H1 (cell line): ENCODE measurements around the gene BPIFB6. TPM values are rescaled to one million over a fixed set of nuclear protein-coding genes. Genes with fewer than 3 reads are reported as not detected.

Source experiments
- CTCF ChIA-PET: fragments of 300-600 bp; sonication (Branson Sonifier 250); formaldehyde crosslinking; loops from one replicate; lab custom pipeline; 2021; ENCODE audit not compliant: partially characterized antibody; lab: Charles Lee
- POLR2A ChIA-PET: fragments of 300-600 bp; sonication (Branson Sonifier 250); formaldehyde crosslinking; loops from one replicate; lab custom pipeline; 2021; ENCODE audit warnings: inconsistent platforms; ENCODE audit not compliant: partially characterized antibody; lab: Charles Lee
- DNase-seq, 2 experiments: peaks; one replicate each; pipeline versions ENCODE4 v3.0.0 to v3.0.0-alpha.2; 2010 to 2022; ENCODE audit warnings: low spot score in 2 of 2, low read depth in 1 of 2, mixed read lengths in 1 of 2
- FAIRE-seq: peaks from 2 replicates; lab custom pipeline; 2011; peaks lifted over from hg19 to GRCh38; lab: Jason Lieb, UNC
- H2AFZ ChIP-seq: 2 replicates; pipeline ENCODE4 v1.8.1; 2012; ENCODE audit warnings: low read length, inconsistent platforms
- H2AK5ac ChIP-seq: 2 replicates; pipeline ENCODE4 v1.6.1; 2013; ENCODE audit warnings: low read depth, low read length
- H2BK120ac ChIP-seq: replicated peaks from 2 replicates; pipeline ENCODE3; 2013; ENCODE audit warnings: low read depth, low read length, inconsistent platforms
- H2BK12ac ChIP-seq: 2 replicates; pipeline ENCODE4 v1.6.1; 2013; ENCODE audit warnings: low read depth, low read length
- H2BK15ac ChIP-seq: 2 replicates; pipeline ENCODE4 v1.6.1; 2013; ENCODE audit warnings: low read length
- H2BK20ac ChIP-seq: 2 replicates; pipeline ENCODE4 v1.6.1; 2013; ENCODE audit warnings: low read length
- H2BK5ac ChIP-seq: 2 replicates; pipeline ENCODE4 v1.6.1; 2013; ENCODE audit warnings: low read depth, low read length
- H3K14ac ChIP-seq: 2 replicates; pipeline ENCODE4 v1.6.1; 2013; ENCODE audit warnings: inconsistent platforms; ENCODE audit not compliant: insufficient read length
- H3K18ac ChIP-seq: 2 replicates; pipeline ENCODE4 v1.6.1; 2013; ENCODE audit warnings: low read length; ENCODE audit errors: extremely low read depth
- H3K23ac ChIP-seq: 2 replicates; pipeline ENCODE4 v1.6.1; 2013; ENCODE audit warnings: inconsistent platforms; ENCODE audit not compliant: insufficient read length
- H3K23me2 ChIP-seq: 2 replicates; pipeline ENCODE4 v1.6.1; 2013; ENCODE audit warnings: low read depth, low read length
- H3K27ac ChIP-seq: 2 replicates; pipeline ENCODE4 v1.6.1; 2011; ENCODE audit warnings: low read depth, low read length, inconsistent platforms
- H3K27me3 ChIP-seq, 4 experiments: replicated peaks in 1 of 4; 1 replicate in 1 of 4; 2 replicates in 3 of 4; pipeline versions ENCODE4 v1.6.1 to v1.8.1; 2011 to 2013; ENCODE audit warnings: low read length in 3 of 4, mild to moderate bottlenecking in 3 of 4, inconsistent platforms in 2 of 4, mixed read lengths in 2 of 4, moderate library complexity in 1 of 4; ENCODE audit not compliant: control insufficient read depth in 3 of 4, insufficient read depth in 3 of 4; ENCODE audit errors: extremely low read depth in 1 of 4
- H3K36me3 ChIP-seq, 4 experiments: 2 replicates each; pipeline versions ENCODE4 v1.6.1 to v1.8.1; 2011 to 2013; ENCODE audit warnings: mild to moderate bottlenecking in 4 of 4, low read length in 3 of 4, moderate library complexity in 2 of 4, control low read depth in 1 of 4, inconsistent platforms in 1 of 4; ENCODE audit not compliant: insufficient read depth in 4 of 4, control insufficient read depth in 2 of 4
- H3K4ac ChIP-seq: replicated peaks from 2 replicates; pipeline ENCODE3; 2013; ENCODE audit warnings: low read length, low read depth, mixed read lengths, inconsistent platforms; ENCODE audit not compliant: insufficient read length
- H3K4me1 ChIP-seq, 4 experiments: replicated peaks in 1 of 4; 1 replicate in 1 of 4; 2 replicates in 3 of 4; pipeline versions ENCODE4 v1.6.1 to v1.8.1; 2011 to 2013; ENCODE audit warnings: low read length in 3 of 4, inconsistent platforms in 2 of 4, mixed read lengths in 1 of 4; ENCODE audit not compliant: insufficient read depth in 4 of 4, control insufficient read depth in 3 of 4
- H3K4me2 ChIP-seq, 2 experiments: 2 replicates each; pipeline versions ENCODE4 v1.6.1 to v1.8.1; 2011 to 2013; ENCODE audit warnings: low read depth in 2 of 2, low read length in 2 of 2, control low read depth in 1 of 2, inconsistent platforms in 1 of 2, mild to moderate bottlenecking in 1 of 2; ENCODE audit not compliant: insufficient read depth in 1 of 2
- H3K4me3 ChIP-seq, 4 experiments: fragments of 200-600, 300-600 bp in 1 of 4; sonication (generic), shearing (Covaris generic), sonication (Bioruptor Twin) in 1 of 4; 2 replicates each; pipeline versions ENCODE4 v1.5.1 to v1.8.1; 2011 to 2016; ENCODE audit warnings: low read length in 4 of 4, low read depth in 3 of 4, control low read depth in 2 of 4, inconsistent platforms in 2 of 4, mild to moderate bottlenecking in 2 of 4, mixed read lengths in 1 of 4, moderate library complexity in 1 of 4; ENCODE audit not compliant: insufficient read depth in 2 of 4; ENCODE audit errors: extremely low read depth in 1 of 4
- H3K56ac ChIP-seq: replicated peaks from 2 replicates; pipeline ENCODE3; 2013; ENCODE audit warnings: low read depth, mild to moderate bottlenecking, mixed read lengths, low read length, inconsistent platforms; ENCODE audit not compliant: insufficient read length
- H3K79me1 ChIP-seq: 2 replicates; pipeline ENCODE4 v1.6.1; 2013; ENCODE audit warnings: low read depth, low read length, control low read depth
- H3K79me2 ChIP-seq, 2 experiments: 2 replicates each; pipeline versions ENCODE4 v1.6.1 to v1.8.1; 2012 to 2013; ENCODE audit warnings: low read length in 2 of 2, mild to moderate bottlenecking in 2 of 2, inconsistent platforms in 1 of 2; ENCODE audit not compliant: insufficient read depth in 2 of 2, control insufficient read depth in 1 of 2
- H3K9ac ChIP-seq, 4 experiments: replicated peaks in 1 of 4; 1 replicate in 1 of 4; 2 replicates in 3 of 4; pipeline versions ENCODE4 v1.6.1 to v1.8.1; 2011 to 2013; ENCODE audit warnings: low read depth in 3 of 4, low read length in 3 of 4, control low read depth in 2 of 4, mild to moderate bottlenecking in 2 of 4, moderate library complexity in 2 of 4, inconsistent platforms in 1 of 4; ENCODE audit errors: extremely low read depth in 1 of 4
- H3K9me3 ChIP-seq, 2 experiments: 2 replicates each; pipeline versions ENCODE4 v1.6.1 to v1.8.1; 2012 to 2013; ENCODE audit warnings: mild to moderate bottlenecking in 2 of 2, moderate library complexity in 2 of 2, control low read depth in 1 of 2, inconsistent platforms in 1 of 2, low read depth in 1 of 2, low read length in 1 of 2, mixed read lengths in 1 of 2; ENCODE audit not compliant: insufficient read depth in 2 of 2
- H4K20me1 ChIP-seq, 2 experiments: replicated peaks in 1 of 2; 2 replicates each; pipeline versions ENCODE3 to v1.8.1; 2011 to 2013; ENCODE audit warnings: inconsistent platforms in 2 of 2, low read length in 2 of 2, mild to moderate bottlenecking in 1 of 2; ENCODE audit not compliant: insufficient read depth in 2 of 2, control insufficient read depth in 1 of 2
- H4K5ac ChIP-seq: 2 replicates; pipeline ENCODE4 v1.6.1; 2013; ENCODE audit warnings: low read length, low read depth, mixed read lengths, inconsistent platforms; ENCODE audit not compliant: insufficient read length
- H4K8ac ChIP-seq: 2 replicates; pipeline ENCODE4 v1.8.0; 2013; ENCODE audit warnings: mild to moderate bottlenecking, moderate library complexity, low read length, inconsistent platforms; ENCODE audit not compliant: insufficient read depth; ENCODE audit errors: extremely low read depth
- H4K91ac ChIP-seq: replicated peaks from 2 replicates; pipeline ENCODE3; 2013; ENCODE audit warnings: low read length, mixed read lengths, inconsistent platforms; ENCODE audit not compliant: insufficient read length
- ATF3 ChIP-seq: IDR thresholded peaks from 2 replicates; pipeline ENCODE4 v1.6.1; 2011; ENCODE audit warnings: low read depth, mild to moderate bottlenecking, low read length; ENCODE audit not compliant: insufficient read depth
- CEBPB ChIP-seq: IDR thresholded peaks from 2 replicates; pipeline ENCODE4 v1.6.1; 2012; ENCODE audit warnings: low read depth, low read length
- JUND ChIP-seq: IDR thresholded peaks from 2 replicates; pipeline ENCODE4 v1.6.1; 2011; ENCODE audit warnings: mild to moderate bottlenecking, improper control_type of control experiment, low read length
- KDM4A ChIP-seq: IDR thresholded peaks from one replicate; pipeline ENCODE4 v1.7.1; 2012; ENCODE audit warnings: low read depth, mild to moderate bottlenecking, moderate library complexity, low read length, inconsistent platforms; ENCODE audit not compliant: severe bottlenecking
- PHF8 ChIP-seq: fragments of 200-600 bp; sonication (generic); conservative IDR thresholded peaks from 2 replicates; pipeline ENCODE4 v1.7.1; 2012; ENCODE audit warnings: low read depth, mild to moderate bottlenecking, inconsistent platforms, low read length, moderate library complexity
- POU5F1 ChIP-seq: IDR thresholded peaks from 2 replicates; pipeline ENCODE4 v1.6.1; 2011; ENCODE audit warnings: low read depth, mild to moderate bottlenecking, low read length, moderate library complexity
- RAD21 ChIP-seq, 2 experiments: IDR thresholded peaks in 1 of 2; conservative IDR thresholded peaks in 1 of 2; 2 replicates each; pipeline ENCODE4 v1.6.1; 2011; ENCODE audit warnings: low read depth in 2 of 2, low read length in 2 of 2, improper control_type of control experiment in 1 of 2, inconsistent platforms in 1 of 2, mild to moderate bottlenecking in 1 of 2, moderate library complexity in 1 of 2
- RNF2 ChIP-seq: fragments of 200-900, 300-1000 bp; sonication (generic); IDR thresholded peaks from 2 replicates; pipeline ENCODE4 v1.7.1; 2016; ENCODE audit warnings: borderline replicate concordance, low read depth, mild to moderate bottlenecking, antibody characterized with exemption, low read length; ENCODE audit not compliant: poor library complexity, severe bottlenecking; ENCODE audit errors: missing control alignments
- SAP30 ChIP-seq: fragments of 300-600 bp; sonication (generic); IDR thresholded peaks from 2 replicates; pipeline ENCODE4 v1.7.1; 2012; ENCODE audit warnings: low read length, moderate library complexity, mild to moderate bottlenecking, inconsistent platforms; ENCODE audit not compliant: insufficient read depth, insufficient replicate concordance
- SP2 ChIP-seq: IDR thresholded peaks from 2 replicates; pipeline ENCODE4 v1.6.1; 2012; ENCODE audit warnings: mild to moderate bottlenecking, low read length, inconsistent platforms
- WGBS, 2 experiments: shearing (Covaris generic) in 1 of 2; methylation state at CpG; one replicate each; pipeline versions ENCODE4 v1.1.6 to v1.1.7; 2013 to 2015; ENCODE audit warnings: low lambda C conversion rate in 2 of 2, mixed read lengths in 2 of 2, inconsistent platforms in 1 of 2, low coverage in 1 of 2, missing lambda C conversion rate in 1 of 2; ENCODE audit not compliant: insufficient replicate concordance in 2 of 2, insufficient coverage in 1 of 2, insufficient read length in 1 of 2; ENCODE audit errors: extremely low coverage in 1 of 2, missing lambda C conversion rate in 1 of 2; 5-methylcytosine and 5-hydroxymethylcytosine counted together
- polyA plus RNA-seq, 7 experiments: library from polyadenylated mRNA; depleted of rRNA in 3 of 7; stranded (reverse) in 5 of 7; unstranded in 2 of 7; fragments of >200 nt in 5 of 7; fragments of 200-250 nt in 2 of 7; gene quantifications; 1 replicate in 5 of 7; 2 replicates in 1 of 7; 4 replicates in 1 of 7; pipeline versions ENCODE4 v1.2.1 to v1.2.3, GENCODE V29; 2011 to 2013; ENCODE audit warnings: missing spikeins in 2 of 7, mixed read lengths in 2 of 7
- total RNA-seq: library from RNA; stranded (reverse); fragmentation: NEBNext Ultra II Directional; extraction: Animal tissue kit (Norgen Biotek cat#: 25700); gene quantifications from 2 replicates; pipeline ENCODE4 v1.2.1, GENCODE V29; 2021

BPIFB6 gene
- total and polyA plus RNA-seq, 2 of the 8 experiments (the other 6 are each of a cell fraction or from before 2014, with no cell fraction given): not detected

- Histone ChIP-seq H4K5ac (no peak overlapping the region), H2AK5ac (no peak overlapping the region; the same call in 1 of the 2 replicates), H4K8ac (peak overlapping the region; percentile 64), H2BK15ac (no peak overlapping the region), H2BK5ac (no peak overlapping the region; the same call in 1 of the 2 replicates), H3K27me3 (no peaks in the 10 kb centered on the region), H3K4me3 (no peak overlapping the region), H3K23me2 (peaks cover 5% of the 10 kb centered on the region; the same call in 1 of the 2 replicates), H3K4me1 (no peaks in the 10 kb centered on the region), H3K56ac (no peak overlapping the region), H3K79me2 (no peaks in the 10 kb centered on the region), H2AFZ (no peak overlapping the region), H3K9me3 (no peaks in the 10 kb centered on the region), H2BK12ac (no peak overlapping the region), H3K4me2 (no peak overlapping the region), H3K18ac (no peak overlapping the region; the same call in 1 of the 2 replicates), H2BK20ac (no peak overlapping the region), H3K79me1 (no peaks in the 10 kb centered on the region), H2BK120ac (no peak overlapping the region), H4K91ac (no peak overlapping the region), H3K36me3 (no peaks in the 10 kb centered on the region), H3K9ac (no peak overlapping the region), H3K4ac (no peak overlapping the region), H4K20me1 (no peaks in the 10 kb centered on the region), H3K23ac (no peak overlapping the region), H3K14ac (no peak overlapping the region), H3K27ac (no peak overlapping the region)
- DNase-seq: no peak
- ChIA-PET POLR2A (no interaction called here), CTCF (interaction anchor here (1.0 to 1.6 kb wide), 3 partner anchors 8 to 26 kb away, joined by 3 to 4 read pairs (median 3); no protein-coding TSS in a partner anchor)
- 87% methylated on average over 19 of the region's 19 CpGs; no CpG with 5 or more reads in 1 of the 2 experiments for WGBS, 2 experiments
- FAIRE-seq: no peak
- no peak for TF ChIP-seq RNF2
- no peak for TF ChIP-seq CEBPB
- no peak for TF ChIP-seq POU5F1
- TF ChIP-seq SP2: no peak
- no peak for TF ChIP-seq SAP30
- no peak for TF ChIP-seq KDM4A
- no peak for TF ChIP-seq PHF8
- TF ChIP-seq JUND: no peak
- TF ChIP-seq ATF3: no peak
- TF ChIP-seq RAD21 (IDR thresholded peaks at IDR 0.05 in 1 of 2, conservative IDR thresholded peaks at IDR 0.05 in 1 of 2; ENCODE audit: low read depth in 2 of 2, low read length in 2 of 2): no peak
These were observed 38.9 kb downstream of the BPIFB6 start for GRCh38 chr20:33070111-33071053.
